H9 (cell line): ENCODE measurements around the gene UEVLD. TPM values are rescaled to one million over a fixed set of nuclear protein-coding genes. Genes with fewer than 3 reads are reported as not detected.

Experiments
- DNase-seq: peaks from one replicate; pipeline ENCODE4 v3.0.0-alpha.2; 2017
- H2AFZ ChIP-seq: one replicate; pipeline ENCODE4 v1.6.1; 2013; ENCODE audit warnings: mild to moderate bottlenecking, low read length, control low read depth, moderate library complexity
- H2AK5ac ChIP-seq: 2 replicates; pipeline ENCODE4 v1.6.1; 2013; ENCODE audit warnings: low read length, control low read depth, mixed read lengths; ENCODE audit not compliant: insufficient read length
- H2BK120ac ChIP-seq: one replicate; pipeline ENCODE4 v1.6.1; 2013; ENCODE audit warnings: low read depth, mild to moderate bottlenecking, low read length, control low read depth, inconsistent platforms; ENCODE audit not compliant: poor library complexity, severe bottlenecking
- H2BK12ac ChIP-seq: 2 replicates; pipeline ENCODE4 v1.6.1; 2013; ENCODE audit warnings: low read length, control low read depth, mixed read lengths, low read depth; ENCODE audit not compliant: insufficient read length
- H2BK15ac ChIP-seq: 2 replicates; pipeline ENCODE4 v1.6.1; 2013; ENCODE audit warnings: low read depth, low read length, control low read depth
- H2BK20ac ChIP-seq: one replicate; pipeline ENCODE4 v1.6.1; 2013; ENCODE audit warnings: low read depth, mild to moderate bottlenecking, low read length, control low read depth, inconsistent platforms; ENCODE audit not compliant: poor library complexity, severe bottlenecking
- H2BK5ac ChIP-seq: 2 replicates; pipeline ENCODE4 v1.6.1; 2013; ENCODE audit warnings: low read length, control low read depth, mixed read lengths; ENCODE audit not compliant: insufficient read length
- H3K14ac ChIP-seq: 2 replicates; pipeline ENCODE4 v1.6.1; 2013; ENCODE audit warnings: low read length, control low read depth; ENCODE audit not compliant: insufficient read depth
- H3K18ac ChIP-seq: 2 replicates; pipeline ENCODE4 v1.6.1; 2013; ENCODE audit warnings: low read depth, mild to moderate bottlenecking, mixed read lengths, low read length, control low read depth; ENCODE audit not compliant: insufficient read length
- H3K23ac ChIP-seq: 2 replicates; pipeline ENCODE4 v1.6.1; 2013; ENCODE audit warnings: low read length, control low read depth, mixed read lengths, low read depth; ENCODE audit not compliant: insufficient read length
- H3K23me2 ChIP-seq: 2 replicates; pipeline ENCODE4 v1.6.1; 2013; ENCODE audit warnings: low read depth, mild to moderate bottlenecking, mixed read lengths, low read length, control low read depth; ENCODE audit not compliant: insufficient read length, poor library complexity, severe bottlenecking
- H3K27ac ChIP-seq: 2 replicates; pipeline ENCODE4 v1.5.1; 2013; ENCODE audit warnings: low read length, control low read depth, mixed read lengths, low read depth; ENCODE audit not compliant: insufficient read length
- H3K27me3 ChIP-seq: 2 replicates; pipeline ENCODE4 v1.6.1; 2013; ENCODE audit warnings: low read length, control low read depth, inconsistent platforms; ENCODE audit not compliant: insufficient read depth
- H3K4ac ChIP-seq: 2 replicates; pipeline ENCODE4 v1.6.1; 2013; ENCODE audit warnings: low read depth, mild to moderate bottlenecking, control low read depth, inconsistent platforms, low read length, moderate library complexity
- H3K4me1 ChIP-seq: 2 replicates; pipeline ENCODE4 v1.6.1; 2013; ENCODE audit warnings: low read length, control low read depth, inconsistent platforms; ENCODE audit not compliant: insufficient read depth
- H3K4me2 ChIP-seq: 2 replicates; pipeline ENCODE4 v1.6.1; 2013; ENCODE audit warnings: low read length, control low read depth, mixed read lengths; ENCODE audit not compliant: insufficient read length, insufficient read depth
- H3K56ac ChIP-seq: 2 replicates; pipeline ENCODE4 v1.6.1; 2013; ENCODE audit warnings: low read depth, mild to moderate bottlenecking, mixed read lengths, low read length, control low read depth; ENCODE audit not compliant: insufficient read length
- H3K79me1 ChIP-seq: 2 replicates; pipeline ENCODE4 v1.6.1; 2013; ENCODE audit warnings: low read depth, mild to moderate bottlenecking, moderate library complexity, low read length, control low read depth, inconsistent platforms; ENCODE audit not compliant: insufficient read depth, poor library complexity, severe bottlenecking
- H3K79me2 ChIP-seq: 2 replicates; pipeline ENCODE4 v1.6.1; 2013; ENCODE audit warnings: low read length, control low read depth, inconsistent platforms; ENCODE audit not compliant: insufficient read depth
- H3K9ac ChIP-seq: 2 replicates; pipeline ENCODE4 v1.6.1; 2013; ENCODE audit warnings: low read length, control low read depth, mixed read lengths; ENCODE audit not compliant: insufficient read length; ENCODE audit errors: extremely low read depth
- H3K9me3 ChIP-seq: one replicate; pipeline ENCODE4 v1.6.1; 2013; ENCODE audit warnings: low read depth, low read length, inconsistent platforms; ENCODE audit not compliant: control insufficient read depth
- H3T11ph ChIP-seq: one replicate; pipeline ENCODE4 v1.6.1; 2013; ENCODE audit warnings: mild to moderate bottlenecking, low read length, control low read depth, inconsistent platforms
- H4K20me1 ChIP-seq: one replicate; pipeline ENCODE4 v1.6.1; 2013; ENCODE audit not compliant: control insufficient read depth, insufficient read length, insufficient read depth
- H4K5ac ChIP-seq: 2 replicates; pipeline ENCODE4 v1.6.1; 2013; ENCODE audit warnings: low read depth, mild to moderate bottlenecking, mixed read lengths, low read length, control low read depth; ENCODE audit not compliant: insufficient read length
- H4K8ac ChIP-seq: replicated peaks from 2 replicates; pipeline ENCODE4 v1.6.1; 2013; ENCODE audit warnings: low read length, control low read depth, mixed read lengths, low read depth; ENCODE audit not compliant: insufficient read length
- H4K91ac ChIP-seq: 2 replicates; pipeline ENCODE4 v1.6.1; 2013; ENCODE audit warnings: low read depth, mild to moderate bottlenecking, moderate library complexity, mixed read lengths, low read length, control low read depth; ENCODE audit not compliant: insufficient read length
- H3K27ac Mint-ChIP-seq, 3 experiments: 2 replicates in 2 of 3; 3 replicates in 1 of 3; pipeline ENCODE4 v1.8.0; 2020 to 2021; ENCODE audit warnings: mixed read lengths in 3 of 3, mild to moderate bottlenecking in 1 of 3, moderate library complexity in 1 of 3
- H3K27me3 Mint-ChIP-seq: 2 replicates; pipeline ENCODE4 v1.8.0; 2021; ENCODE audit warnings: low read depth, mild to moderate bottlenecking, moderate library complexity, mixed read lengths
- H3K36me3 Mint-ChIP-seq, 3 experiments: 2 replicates in 2 of 3; 3 replicates in 1 of 3; pipeline ENCODE4 v1.8.0; 2020 to 2021; ENCODE audit warnings: low read depth in 3 of 3, mixed read lengths in 3 of 3; ENCODE audit not compliant: insufficient read depth in 1 of 3
- H3K4me1 Mint-ChIP-seq, 2 experiments: 2 replicates each; pipeline ENCODE4 v1.8.0; 2020; ENCODE audit warnings: mixed read lengths in 2 of 2
- H3K4me3 Mint-ChIP-seq, 2 experiments: 2 replicates in 1 of 2; 3 replicates in 1 of 2; pipeline ENCODE4 v1.8.0; 2020 to 2021; ENCODE audit warnings: mild to moderate bottlenecking in 2 of 2, mixed read lengths in 2 of 2, moderate library complexity in 1 of 2
- H3K9me3 Mint-ChIP-seq, 2 experiments: 2 replicates in 1 of 2; 3 replicates in 1 of 2; pipeline ENCODE4 v1.8.0; 2020; ENCODE audit warnings: mild to moderate bottlenecking in 2 of 2, mixed read lengths in 2 of 2, moderate library complexity in 1 of 2
- total RNA-seq: library from RNA; stranded (reverse); gene quantifications from 2 replicates; pipeline ENCODE4 v1.2.1, GENCODE V29; 2021
- TF ChIP-seq, protein P1 (sequence below): fragments of 200-600 bp; sonication (generic); conservative IDR thresholded peaks from 3 replicates; pipeline ENCODE4 v1.8.0; 2021; ENCODE audit warnings: antibody characterized with exemption, mild to moderate bottlenecking

Gene UEVLD
- total RNA-seq, 1 experiment from 2014 or later: 7.9 TPM

DNA sequence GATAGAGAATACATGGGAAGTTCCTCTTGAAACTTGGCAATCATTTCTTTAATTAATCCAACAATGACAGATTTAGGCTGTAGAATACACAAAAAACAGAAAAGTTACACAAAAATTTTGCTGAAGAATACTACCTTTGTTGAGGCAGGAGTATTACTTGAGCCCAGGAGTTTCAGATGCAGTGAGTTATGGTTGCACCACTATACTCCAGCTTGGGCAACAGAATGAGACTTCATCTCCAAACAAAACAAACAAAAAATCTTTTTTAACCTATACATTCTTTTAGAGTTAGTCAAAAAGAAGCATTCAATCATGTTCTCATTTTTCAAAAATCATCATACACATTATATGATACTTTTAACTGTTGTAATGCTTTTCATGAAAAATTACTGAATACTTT, 22.1 kb downstream of the UEVLD start:
- Histone ChIP-seq H3K23me2 (no peaks in the 10 kb centered on the region), H3T11ph (no peak overlapping the region), H2BK20ac (no peak overlapping the region), H2AFZ (no peak overlapping the region), H3K9me3 (no peaks in the 10 kb centered on the region), H4K91ac (no peak overlapping the region), H2AK5ac (no peak overlapping the region), H3K56ac (no peak overlapping the region), H4K5ac (no peak overlapping the region), H3K4me1 (no peaks in the 10 kb centered on the region), H3K9ac (no peak overlapping the region), H3K14ac (no peak overlapping the region), H4K8ac (no peak overlapping the region), H2BK120ac (no peak overlapping the region), H3K79me1 (no peaks in the 10 kb centered on the region), H2BK12ac (no peak overlapping the region), H3K79me2 (no peaks in the 10 kb centered on the region), H3K27ac (no peak overlapping the region), H2BK5ac (no peak overlapping the region), H2BK15ac (no peak overlapping the region), H3K27me3 (no peaks in the 10 kb centered on the region), H3K4me2 (no peak overlapping the region), H3K18ac (no peak overlapping the region), H3K4ac (no peak overlapping the region), H3K23ac (no peak overlapping the region), H4K20me1 (no peaks in the 10 kb centered on the region)
- no peak for DNase-seq
- Mint-ChIP-seq H3K27me3 (no peaks in the 10 kb centered on the region), H3K4me1 (peaks cover 6 to 7% of the 10 kb centered on the region in 2 experiments; a peak in 2 of 4 replicates), H3K9me3 (no peaks in the 10 kb centered on the region), H3K27ac (no peak overlapping the region), H3K36me3 (peaks cover 0 to 4% (median 4%) of the 10 kb centered on the region in 3 experiments; a peak in 5 of 7 replicates), H3K4me3 (no peak overlapping the region)
- TF ChIP-seq, protein P1, sequence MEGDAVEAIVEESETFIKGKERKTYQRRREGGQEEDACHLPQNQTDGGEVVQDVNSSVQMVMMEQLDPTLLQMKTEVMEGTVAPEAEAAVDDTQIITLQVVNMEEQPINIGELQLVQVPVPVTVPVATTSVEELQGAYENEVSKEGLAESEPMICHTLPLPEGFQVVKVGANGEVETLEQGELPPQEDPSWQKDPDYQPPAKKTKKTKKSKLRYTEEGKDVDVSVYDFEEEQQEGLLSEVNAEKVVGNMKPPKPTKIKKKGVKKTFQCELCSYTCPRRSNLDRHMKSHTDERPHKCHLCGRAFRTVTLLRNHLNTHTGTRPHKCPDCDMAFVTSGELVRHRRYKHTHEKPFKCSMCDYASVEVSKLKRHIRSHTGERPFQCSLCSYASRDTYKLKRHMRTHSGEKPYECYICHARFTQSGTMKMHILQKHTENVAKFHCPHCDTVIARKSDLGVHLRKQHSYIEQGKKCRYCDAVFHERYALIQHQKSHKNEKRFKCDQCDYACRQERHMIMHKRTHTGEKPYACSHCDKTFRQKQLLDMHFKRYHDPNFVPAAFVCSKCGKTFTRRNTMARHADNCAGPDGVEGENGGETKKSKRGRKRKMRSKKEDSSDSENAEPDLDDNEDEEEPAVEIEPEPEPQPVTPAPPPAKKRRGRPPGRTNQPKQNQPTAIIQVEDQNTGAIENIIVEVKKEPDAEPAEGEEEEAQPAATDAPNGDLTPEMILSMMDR: no peak
